Endothelial cell (in vitro differentiated cells): ENCODE measurements around the gene TRPM2. TPM values are rescaled to one million over a fixed set of nuclear protein-coding genes. Genes with fewer than 3 reads are reported as not detected.
"Not testable (repeated sequence)": the region's sequence is repeated elsewhere in the genome, so short reads cannot be mapped to it uniquely, and the experiment has no call there.

Experiments used
- DNase-seq: peaks from one replicate; pipeline ENCODE4 v3.0.0; 2021; ENCODE audit warnings: low spot score
- H3K27ac Mint-ChIP-seq: one replicate; pipeline ENCODE4 v1.8.0; 2021; ENCODE audit warnings: mixed read lengths, inconsistent platforms; ENCODE audit not compliant: unreplicated experiment
- H3K27me3 Mint-ChIP-seq: one replicate; pipeline ENCODE4 v1.8.0; 2021; ENCODE audit warnings: mild to moderate bottlenecking, moderate library complexity, mixed read lengths, inconsistent platforms; ENCODE audit not compliant: unreplicated experiment
- H3K36me3 Mint-ChIP-seq: one replicate; pipeline ENCODE4 v1.8.0; 2021; ENCODE audit warnings: mild to moderate bottlenecking, low read depth, mixed read lengths, inconsistent platforms; ENCODE audit not compliant: unreplicated experiment
- H3K4me1 Mint-ChIP-seq: one replicate; pipeline ENCODE4 v1.8.0; 2021; ENCODE audit warnings: mild to moderate bottlenecking, mixed read lengths, inconsistent platforms; ENCODE audit not compliant: unreplicated experiment
- H3K4me3 Mint-ChIP-seq: one replicate; pipeline ENCODE4 v1.8.0; 2021; ENCODE audit warnings: mild to moderate bottlenecking, mixed read lengths, inconsistent platforms; ENCODE audit not compliant: unreplicated experiment
- H3K9me3 Mint-ChIP-seq: one replicate; pipeline ENCODE4 v1.8.0; 2021; ENCODE audit warnings: mixed read lengths, inconsistent platforms; ENCODE audit not compliant: unreplicated experiment
- total RNA-seq: library from RNA; stranded (reverse); fragmentation: NEBNext Ultra II Directional; extraction: Animal tissue kit (Norgen Biotek cat#: 25700); gene quantifications from one replicate; pipeline ENCODE4 v1.2.1, GENCODE V29; 2021; ENCODE audit not compliant: unreplicated experiment
- TF ChIP-seq, protein P1 (sequence below): fragments of 200-600 bp; sonication (generic); IDR thresholded peaks from one replicate; pipeline ENCODE4 v1.5.0; 2021; ENCODE audit warnings: antibody characterized with exemption; ENCODE audit not compliant: unreplicated experiment

The TRPM2 gene
- total RNA-seq, 1 donor from 2014 or later: 0.15 TPM

DNA sequence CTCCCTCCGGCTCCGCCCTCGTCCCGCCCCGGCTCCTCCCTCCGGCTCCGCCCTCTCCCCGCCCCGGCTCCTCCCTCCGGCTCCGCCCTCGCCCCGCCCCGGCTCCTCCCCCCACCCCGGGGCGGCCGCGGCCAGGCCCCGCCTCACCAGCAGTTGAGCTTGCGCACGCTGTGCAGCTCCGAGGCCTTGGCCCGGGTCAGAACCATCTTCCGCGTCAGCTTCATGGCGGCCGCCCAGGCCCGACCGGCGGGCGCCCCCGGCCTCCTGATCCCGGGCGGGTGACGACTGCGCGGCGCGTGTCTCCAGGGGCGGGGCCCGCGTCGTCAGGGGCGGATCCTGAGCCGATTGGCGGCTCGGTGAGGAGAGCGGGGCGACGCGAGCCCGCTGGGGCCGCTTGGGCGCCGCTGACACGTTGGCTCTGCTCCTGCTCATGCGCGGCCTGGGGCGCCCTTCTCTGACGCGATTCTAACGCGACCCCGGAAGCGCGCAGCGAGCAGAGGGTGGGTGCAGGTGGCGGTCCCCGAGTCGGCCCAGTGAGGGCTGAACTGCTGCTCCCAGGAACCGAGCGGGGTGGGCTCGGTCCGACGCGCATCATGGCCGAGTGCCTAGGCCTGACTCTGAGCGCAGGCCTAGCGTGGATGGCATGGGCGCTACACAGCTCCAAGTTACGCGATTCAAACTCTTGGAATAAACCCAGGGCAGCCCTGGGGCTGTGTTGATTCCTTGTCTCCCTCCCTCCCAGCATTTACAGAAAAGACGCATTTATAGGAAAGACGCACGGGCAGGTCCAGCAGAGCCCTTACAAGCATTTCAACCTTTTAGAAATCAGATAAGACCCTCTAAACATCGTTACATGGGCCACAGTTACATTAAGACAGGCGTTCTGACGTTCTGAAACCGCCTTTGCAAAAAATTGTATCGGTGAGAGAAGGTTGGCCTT, 14.2 kb upstream of the TRPM2 start, which contains the start of gene CFAP410:
Gene CFAP410, minus strand, starts transcription at position 420 of the 940 bp plus-strand sequence. Its CDS starts 196 bp downstream, at position 224.
- Mint-ChIP-seq H3K4me1 (peaks cover 11% of the 10 kb centered on the region), H3K4me3 (peak within 1 kb of the TSS; percentile 97), H3K27ac (peak within 1 kb of the TSS; percentile 95), H3K9me3 (no peaks in the 10 kb centered on the region), H3K36me3 (peaks cover 3% of the 10 kb centered on the region), H3K27me3 (peaks cover 10% of the 10 kb centered on the region)
- DNase-seq: peak; percentile 93
- TF ChIP-seq, protein P1, sequence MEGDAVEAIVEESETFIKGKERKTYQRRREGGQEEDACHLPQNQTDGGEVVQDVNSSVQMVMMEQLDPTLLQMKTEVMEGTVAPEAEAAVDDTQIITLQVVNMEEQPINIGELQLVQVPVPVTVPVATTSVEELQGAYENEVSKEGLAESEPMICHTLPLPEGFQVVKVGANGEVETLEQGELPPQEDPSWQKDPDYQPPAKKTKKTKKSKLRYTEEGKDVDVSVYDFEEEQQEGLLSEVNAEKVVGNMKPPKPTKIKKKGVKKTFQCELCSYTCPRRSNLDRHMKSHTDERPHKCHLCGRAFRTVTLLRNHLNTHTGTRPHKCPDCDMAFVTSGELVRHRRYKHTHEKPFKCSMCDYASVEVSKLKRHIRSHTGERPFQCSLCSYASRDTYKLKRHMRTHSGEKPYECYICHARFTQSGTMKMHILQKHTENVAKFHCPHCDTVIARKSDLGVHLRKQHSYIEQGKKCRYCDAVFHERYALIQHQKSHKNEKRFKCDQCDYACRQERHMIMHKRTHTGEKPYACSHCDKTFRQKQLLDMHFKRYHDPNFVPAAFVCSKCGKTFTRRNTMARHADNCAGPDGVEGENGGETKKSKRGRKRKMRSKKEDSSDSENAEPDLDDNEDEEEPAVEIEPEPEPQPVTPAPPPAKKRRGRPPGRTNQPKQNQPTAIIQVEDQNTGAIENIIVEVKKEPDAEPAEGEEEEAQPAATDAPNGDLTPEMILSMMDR: no peak

DNA sequence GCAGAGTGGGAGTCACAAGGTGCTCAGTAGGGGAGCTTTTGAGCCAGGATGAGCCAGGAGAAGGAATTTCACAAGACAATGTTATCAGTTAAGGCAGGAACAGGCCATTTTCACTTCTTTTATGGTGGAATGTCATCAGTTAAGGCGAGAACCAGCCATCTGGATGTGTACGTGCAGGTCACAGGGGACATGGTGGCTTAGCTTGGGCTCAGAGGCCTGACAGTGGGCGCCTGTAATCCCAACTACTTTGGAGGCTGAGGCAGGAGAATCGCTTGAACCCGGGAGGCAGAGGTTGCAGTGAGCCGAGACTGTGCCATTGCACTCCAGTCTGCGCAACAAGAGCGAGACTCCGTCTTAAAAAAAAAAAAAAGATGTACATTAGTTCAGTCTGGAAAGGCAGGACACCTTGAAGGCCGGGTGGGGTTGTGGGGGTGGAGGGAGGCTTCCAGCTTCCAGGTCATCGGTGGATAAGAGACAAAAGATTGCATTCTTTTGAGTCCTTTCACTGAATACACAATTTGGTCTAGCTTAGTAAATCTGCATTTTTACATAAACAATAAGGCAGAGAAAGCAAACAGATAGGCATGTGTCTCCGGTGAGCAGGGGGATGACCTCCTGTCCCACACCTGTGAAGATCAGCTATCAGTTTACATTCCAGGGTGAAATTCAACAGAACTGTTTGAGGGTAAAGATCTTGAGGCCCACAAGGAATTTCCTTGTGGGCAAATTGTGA, 11.5 kb upstream of the TRPM2 start:
- H3K4me1 Mint-ChIP-seq: peaks cover 11% of the 10 kb centered on the region
- not testable (repeated sequence) for H3K4me3 Mint-ChIP-seq, H3K27me3 Mint-ChIP-seq

DNA sequence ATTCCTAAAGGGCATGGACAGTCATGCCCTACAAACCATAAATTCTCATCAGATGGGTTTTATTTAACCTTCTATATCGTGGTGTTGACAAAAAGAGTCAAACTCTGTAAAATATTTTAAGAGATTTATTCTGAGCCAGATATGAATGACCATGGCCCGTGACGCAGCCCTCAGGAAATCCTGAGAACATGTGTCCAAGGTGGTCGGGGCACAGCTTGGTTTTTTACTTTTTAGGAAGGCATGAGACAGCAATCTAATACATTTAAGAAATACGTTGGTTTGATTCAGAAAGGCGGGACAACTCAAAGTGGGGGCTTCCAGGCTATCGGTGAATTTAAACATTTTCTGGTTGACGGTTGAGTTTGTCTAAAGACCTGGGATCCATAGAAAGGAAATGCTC, 10.4 kb upstream of the TRPM2 start:
- not testable (repeated sequence) for H3K4me3 Mint-ChIP-seq, H3K9me3 Mint-ChIP-seq

More for the DNA sequence above, 11.5 kb upstream of the TRPM2 start:
- peak overlapping the region; percentile 38 for H3K27ac Mint-ChIP-seq
- H3K9me3 Mint-ChIP-seq, DNase-seq, H3K36me3 Mint-ChIP-seq: not testable (repeated sequence)

DNA sequence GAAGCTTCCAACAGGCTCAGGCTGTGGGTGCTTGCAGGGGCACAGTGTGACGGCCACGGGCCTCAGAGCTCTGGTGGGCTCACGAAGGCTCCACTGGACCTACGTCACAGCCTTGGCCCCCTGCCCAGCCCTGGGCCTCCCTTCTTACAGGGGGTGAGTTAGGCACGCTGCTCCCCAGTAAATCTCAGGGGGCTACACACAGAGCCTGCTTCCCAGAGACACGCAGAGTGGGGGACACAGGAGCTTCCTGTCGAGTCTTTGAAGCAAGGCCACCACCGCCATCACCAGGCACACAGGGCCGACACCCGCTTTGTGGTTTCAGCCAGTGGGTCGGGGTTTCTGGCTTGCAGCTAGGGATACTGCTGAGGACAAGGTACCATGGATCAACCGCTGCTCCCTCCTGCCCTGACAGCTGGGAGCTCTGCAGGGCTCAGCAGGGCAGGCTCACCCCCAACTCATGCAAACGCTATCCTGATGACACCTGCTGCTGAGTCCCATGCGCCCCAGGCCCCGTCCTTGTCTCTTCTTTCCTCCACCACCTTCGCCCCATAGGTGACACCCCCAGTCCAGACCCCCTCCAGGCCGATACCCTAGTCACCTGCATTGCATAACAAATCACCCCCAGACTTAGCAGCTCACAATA, 8.8 kb upstream of the TRPM2 start:
- no peaks in the 10 kb centered on the region for H3K9me3 Mint-ChIP-seq
- peaks cover 11% of the 10 kb centered on the region for H3K27me3 Mint-ChIP-seq
- no peak for DNase-seq
- H3K27ac Mint-ChIP-seq: no peak overlapping the region
- no peak overlapping the region for H3K4me3 Mint-ChIP-seq
- peaks cover 9% of the 10 kb centered on the region for H3K4me1 Mint-ChIP-seq
- TF ChIP-seq, protein P1: no peak
- peaks cover 2% of the 10 kb centered on the region for H3K36me3 Mint-ChIP-seq

More for the DNA sequence above, 10.4 kb upstream of the TRPM2 start:
- DNase-seq, H3K27ac Mint-ChIP-seq, H3K36me3 Mint-ChIP-seq, H3K4me1 Mint-ChIP-seq, H3K27me3 Mint-ChIP-seq: not testable (repeated sequence)

DNA sequence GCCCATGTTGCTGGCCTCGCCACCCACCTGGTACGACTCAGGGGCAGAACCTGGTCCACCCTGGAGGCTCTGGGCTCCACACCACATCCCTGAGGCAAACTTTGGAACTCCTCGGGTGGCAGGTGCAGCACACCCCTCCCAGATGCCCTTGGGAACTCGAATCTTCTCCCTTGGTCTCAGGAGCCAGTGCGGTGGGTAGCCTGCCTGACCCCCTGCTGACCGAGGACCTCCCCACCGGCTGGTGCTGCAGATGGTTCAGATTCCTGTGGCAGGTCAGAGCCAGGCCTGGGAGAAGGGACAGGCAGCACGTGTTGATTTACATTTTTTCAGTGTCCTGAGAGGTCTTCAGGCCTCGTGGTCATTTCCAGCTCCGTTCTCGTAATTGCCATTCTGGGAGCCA, 7.9 kb upstream of the TRPM2 start:
- H3K27me3 Mint-ChIP-seq: peaks cover 4% of the 10 kb centered on the region
- peaks cover 6% of the 10 kb centered on the region for H3K4me1 Mint-ChIP-seq
- H3K27ac Mint-ChIP-seq: no peak overlapping the region
- TF ChIP-seq, protein P1: no peak
- no peaks in the 10 kb centered on the region for H3K9me3 Mint-ChIP-seq
- no peaks in the 10 kb centered on the region for H3K36me3 Mint-ChIP-seq
- H3K4me3 Mint-ChIP-seq: no peak overlapping the region
- no peak for DNase-seq
